ENCODE data around the gene MYO3B.
A peak's percentile ranks its signal among the peaks of the same experiment; 100 is the strongest.

Gene MYO3B

DNA sequence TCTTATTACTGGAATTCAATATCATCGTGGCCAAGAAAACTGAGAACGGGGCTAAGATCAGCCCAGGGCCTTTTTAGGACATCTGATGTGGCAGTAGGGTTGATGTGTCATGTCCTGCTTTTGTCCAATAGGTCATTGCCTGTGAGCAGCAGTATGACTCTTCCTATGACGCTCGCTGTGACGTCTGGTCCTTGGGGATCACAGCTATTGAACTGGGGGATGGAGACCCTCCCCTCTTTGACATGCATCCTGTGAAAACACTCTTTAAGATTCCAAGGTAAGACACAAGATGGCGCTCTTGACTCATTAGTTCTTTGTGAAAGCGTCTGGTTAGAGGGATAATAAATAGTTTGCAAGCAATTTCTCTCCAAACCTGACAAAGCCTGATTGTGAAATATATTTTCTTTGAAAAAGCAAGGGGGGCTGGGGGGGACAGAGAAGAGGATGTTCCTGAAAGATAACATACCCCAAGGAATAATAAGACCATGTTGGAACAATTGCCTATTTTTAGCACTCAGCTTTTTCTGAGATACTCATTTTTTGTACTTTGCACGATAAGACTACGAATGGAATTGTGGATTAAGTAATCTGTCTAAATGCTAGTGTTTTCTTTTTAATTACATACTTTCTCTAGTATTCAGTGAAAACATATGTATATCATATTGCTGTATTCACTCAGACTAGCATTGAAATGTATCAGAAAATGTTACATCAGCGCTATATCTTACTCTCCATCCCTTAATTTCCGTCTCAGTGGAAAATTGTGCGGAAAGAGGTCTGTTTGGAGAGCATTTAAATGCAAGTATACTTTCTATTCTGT lies 58.1 kb downstream of the MYO3B start:
- DNase-seq (ENCODE audit: low read depth, low spot score), result peak; percentile 75

DNA sequence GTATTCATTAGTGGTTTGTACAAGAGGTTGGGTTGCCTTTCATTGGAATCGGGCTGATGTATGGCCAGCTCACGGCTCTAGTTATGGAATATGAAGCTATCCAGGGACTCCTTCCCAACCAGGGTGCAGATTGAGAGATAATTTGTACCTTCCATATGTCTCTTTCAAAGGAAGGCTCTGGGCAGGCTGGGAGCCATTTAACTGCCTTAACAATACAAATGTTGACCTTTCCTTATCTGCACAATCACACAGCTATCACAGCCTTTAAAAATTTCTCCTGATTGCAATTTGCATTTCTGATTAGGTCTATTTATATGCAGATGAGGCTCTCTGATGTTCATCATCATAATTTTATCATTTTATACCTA lies 58.7 kb downstream of the MYO3B start:
- DNase-seq (ENCODE audit: low read depth, low spot score), result no peak

GRCh38 chr2:170237572-170238120 lies 59.7 kb downstream of the MYO3B start:
- DNase-seq (ENCODE audit: low read depth, low spot score), result no peak

DNA sequence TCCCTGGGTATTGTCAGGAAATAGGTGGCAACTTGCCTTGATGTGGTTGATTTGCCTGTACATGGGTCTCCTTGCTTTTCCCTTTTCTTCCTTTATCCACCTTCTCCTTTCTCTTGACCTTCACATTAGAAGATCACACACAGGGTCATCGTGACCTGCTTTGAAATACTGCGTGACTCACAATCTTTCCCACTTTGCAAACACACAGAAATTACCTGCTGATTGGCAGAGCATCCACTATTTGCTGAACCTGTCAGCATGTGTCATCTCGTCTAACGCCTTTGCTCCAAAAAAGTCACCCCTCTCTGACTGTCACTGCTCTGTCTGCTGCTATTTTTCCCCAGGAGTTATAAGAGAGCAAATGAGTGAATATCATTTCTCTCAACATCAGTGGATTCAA lies 60.8 kb downstream of the MYO3B start:
- no peak for DNase-seq (ENCODE audit: low read depth, low spot score)

DNA sequence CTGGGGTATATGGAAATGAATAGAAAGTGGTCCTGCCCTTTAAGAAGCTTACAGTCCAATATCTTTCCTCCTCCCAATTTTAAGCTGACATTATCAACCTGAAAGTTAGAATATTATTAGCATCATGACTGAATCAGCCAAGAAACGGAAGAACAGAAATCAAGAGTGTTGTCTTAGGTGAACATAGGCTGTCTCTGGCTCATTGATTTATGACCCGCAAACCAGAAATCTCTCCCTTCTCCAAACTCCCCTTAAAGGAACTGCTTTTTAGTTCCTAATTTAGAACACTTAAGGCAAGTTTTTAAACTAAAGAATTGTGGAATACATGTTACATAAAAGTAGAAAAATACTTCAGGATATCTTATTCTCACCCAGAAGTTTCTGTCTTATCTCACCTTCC lies 62.7 kb downstream of the MYO3B start:
- DNase-seq (ENCODE audit: low read depth, low spot score), result no peak

- no peak for DNase-seq (ENCODE audit: low read depth, low spot score)
These were observed 63.8 kb downstream of the MYO3B start for GRCh38 chr2:170241756-170242155.

- DNase-seq (ENCODE audit: low read depth, low spot score), result no peak
These were observed 65.3 kb downstream of the MYO3B start for GRCh38 chr2:170243118-170243837.

GRCh38 chr2:170243898-170244297 lies 66.0 kb downstream of the MYO3B start:
- no peak for DNase-seq (ENCODE audit: low read depth, low spot score)

GRCh38 chr2:170244555-170244954 lies 66.6 kb downstream of the MYO3B start:
- no peak for DNase-seq (ENCODE audit: low read depth, low spot score)

GRCh38 chr2:170245312-170245711 lies 67.4 kb downstream of the MYO3B start:
- no peak for DNase-seq (ENCODE audit: low read depth, low spot score)

DNA sequence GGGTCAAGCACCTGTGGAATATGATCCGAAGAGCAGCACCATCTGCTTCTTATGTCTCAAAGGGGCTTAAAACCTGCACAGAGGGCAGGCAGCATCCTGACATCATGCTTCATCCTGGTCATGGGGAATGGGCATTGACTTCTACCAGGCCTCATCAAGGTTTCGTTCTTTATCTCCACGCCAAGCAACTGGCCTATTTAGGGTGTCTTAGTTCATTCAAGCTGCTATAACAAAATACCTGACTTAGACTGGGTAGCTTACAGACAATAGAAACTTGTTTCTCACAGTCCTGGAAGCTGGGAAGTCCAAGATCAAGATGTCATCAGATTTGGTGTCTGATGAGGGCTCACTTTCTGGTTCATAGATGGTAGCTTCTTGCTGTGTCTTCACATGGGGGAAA lies 69.4 kb downstream of the MYO3B start:
- no peak for DNase-seq (ENCODE audit: low read depth, low spot score)

DNA sequence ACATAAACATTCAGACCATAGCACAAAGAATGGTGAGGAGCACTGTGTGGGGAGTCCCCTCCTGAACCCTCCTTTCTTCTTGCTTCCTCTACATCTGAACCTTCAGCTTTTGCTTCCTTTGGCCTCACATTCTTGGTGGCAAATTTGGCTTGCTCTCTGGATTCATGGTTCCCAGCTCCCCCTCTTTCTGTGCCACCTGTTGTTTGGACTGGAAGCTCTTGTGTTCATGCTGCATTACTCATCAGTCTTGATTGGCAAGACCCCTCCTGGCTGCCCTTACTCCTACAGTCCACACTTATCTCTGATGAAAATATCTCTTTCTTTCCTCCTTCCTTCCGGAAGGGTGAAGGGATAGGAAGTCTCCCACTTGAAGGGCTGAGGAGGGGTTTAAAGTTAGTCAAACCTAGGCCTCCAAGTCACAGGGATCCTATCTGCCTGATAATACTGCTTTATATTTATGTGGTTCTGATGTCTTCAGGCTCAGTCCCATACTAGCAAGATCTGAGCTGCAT lies 70.0 kb downstream of the MYO3B start:
- DNase-seq (ENCODE audit: low read depth, low spot score), result no peak

DNA sequence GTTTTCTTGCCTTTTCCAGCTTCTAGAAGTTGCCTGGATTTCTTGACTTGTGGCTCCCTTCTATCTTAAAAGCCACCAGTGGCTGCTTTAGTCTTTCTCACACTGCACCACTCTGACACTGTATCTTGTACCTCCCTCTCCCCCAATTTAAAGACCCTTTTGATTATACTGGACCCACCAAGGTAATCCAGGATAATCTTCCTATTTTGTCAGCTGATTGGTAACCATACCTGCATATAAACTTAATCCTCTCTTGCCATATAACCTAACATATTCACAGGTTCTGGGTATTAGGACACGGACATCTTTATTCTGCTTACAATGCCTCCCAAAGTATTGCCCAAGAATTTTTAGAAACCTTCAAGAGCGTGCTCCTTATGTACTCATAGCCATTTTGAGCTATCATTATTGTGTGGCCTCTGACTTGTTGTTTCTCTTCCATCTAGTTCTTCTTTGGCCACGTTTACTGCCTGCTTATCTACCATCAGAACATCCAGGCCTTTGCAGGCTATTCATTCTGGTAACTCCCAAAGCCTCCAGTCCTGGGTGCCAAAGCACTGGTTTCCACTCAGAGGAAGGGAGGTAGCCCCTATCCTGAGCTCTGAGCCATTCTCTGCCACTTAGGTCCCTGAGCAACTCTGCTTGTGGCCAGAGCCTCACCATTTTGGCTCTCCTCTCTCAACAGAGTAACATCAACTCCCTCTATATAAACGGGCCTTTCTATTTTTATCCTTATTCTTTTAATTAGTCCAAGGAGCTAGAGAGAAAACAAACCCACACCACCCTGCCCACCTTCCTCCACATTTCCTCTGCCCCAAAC lies 70.8 kb downstream of the MYO3B start:
- no peak for DNase-seq (ENCODE audit: low read depth, low spot score)

- DNase-seq (ENCODE audit: low read depth, low spot score), result no peak
These were observed 71.8 kb downstream of the MYO3B start for GRCh38 chr2:170249761-170250160.

DNA sequence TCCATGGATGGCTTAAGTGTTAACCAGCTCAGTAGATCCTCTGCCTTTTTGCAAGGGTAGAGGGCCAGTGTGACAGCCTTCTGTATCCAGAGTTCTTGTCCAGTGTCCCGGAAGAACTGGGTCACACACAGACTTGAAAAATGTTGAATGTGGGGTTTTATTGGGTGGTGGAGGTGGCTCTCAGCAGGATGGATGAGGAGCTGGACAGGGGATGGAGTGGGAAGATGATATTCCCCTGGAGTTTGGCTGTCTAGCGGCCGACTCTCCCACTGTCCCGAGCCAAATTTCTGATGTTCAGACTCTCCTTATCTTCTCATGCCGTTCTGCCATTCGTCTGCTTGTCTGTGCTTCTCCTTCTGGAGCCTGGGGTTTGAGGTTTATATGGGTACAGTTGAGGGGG lies 72.6 kb downstream of the MYO3B start:
- DNase-seq (ENCODE audit: low read depth, low spot score), result no peak

DNA sequence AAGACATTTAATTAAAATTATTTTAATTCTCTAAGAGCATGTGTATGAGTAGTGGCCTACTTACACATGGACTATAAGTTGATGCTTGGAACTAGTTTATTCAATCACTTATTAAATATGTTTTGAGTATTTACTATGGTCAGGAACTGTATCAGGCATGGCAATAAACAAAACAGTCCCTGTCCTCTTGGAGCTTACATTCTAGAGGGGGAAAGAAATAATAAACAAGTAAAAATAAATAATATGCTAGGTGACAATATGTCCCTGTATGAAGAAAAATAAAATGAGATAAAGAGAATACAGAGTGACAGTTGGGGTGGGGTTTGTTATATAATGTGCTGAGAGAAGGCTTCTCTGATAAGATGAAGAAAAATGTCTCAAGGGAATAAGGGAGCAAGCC lies 74.5 kb downstream of the MYO3B start:
- DNase-seq (ENCODE audit: low read depth, low spot score), result no peak

DNA sequence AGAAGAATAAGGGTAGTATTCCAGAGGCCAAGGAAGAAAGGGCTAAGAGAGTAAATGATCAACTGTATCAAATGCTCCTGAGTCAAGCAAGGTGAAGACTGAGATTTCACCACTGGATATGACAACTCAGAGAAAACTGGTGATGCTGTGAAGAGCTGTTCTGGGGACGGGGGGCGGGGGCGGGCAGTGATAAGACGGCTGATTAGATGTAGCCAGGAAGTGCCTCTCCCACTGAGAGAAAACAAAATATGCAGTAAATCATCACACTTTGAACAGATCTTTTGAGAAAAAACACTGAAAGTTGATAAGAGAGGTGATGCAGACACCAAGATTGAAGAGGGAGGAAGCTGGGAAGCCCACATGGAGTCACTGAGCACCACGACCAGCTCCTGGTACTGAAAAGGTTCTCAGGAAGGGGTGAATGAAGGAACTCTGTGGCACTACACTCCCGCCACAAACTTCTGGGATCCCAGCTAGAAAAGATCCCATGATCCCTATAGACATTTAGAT lies 75.8 kb downstream of the MYO3B start:
- no peak for DNase-seq (ENCODE audit: low read depth, low spot score)

DNA sequence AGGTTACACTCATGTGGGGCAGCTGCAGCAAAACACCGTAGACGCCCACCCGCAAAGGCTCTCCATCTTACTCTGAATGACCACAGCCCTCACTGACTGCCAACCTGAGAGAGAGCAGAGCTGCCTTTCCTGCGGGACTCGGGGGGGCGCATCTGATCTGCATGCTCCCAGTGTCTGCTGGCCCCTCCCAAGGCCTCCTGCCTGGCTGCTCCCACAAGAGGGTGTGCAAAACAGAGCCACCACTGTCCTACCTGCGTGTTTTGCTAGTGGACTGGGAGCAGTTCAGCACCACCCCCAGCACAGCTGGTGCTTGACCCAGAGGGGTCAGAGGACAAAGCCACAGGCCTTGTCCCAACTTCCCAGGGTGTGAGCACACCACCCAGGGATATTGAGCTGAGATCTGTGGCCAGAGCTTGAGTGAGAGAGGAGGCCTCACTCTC lies 76.4 kb downstream of the MYO3B start:
- DNase-seq (ENCODE audit: low read depth, low spot score), result no peak

GRCh38 chr2:170255137-170255536 lies 77.2 kb downstream of the MYO3B start:
- no peak for DNase-seq (ENCODE audit: low read depth, low spot score)

DNA sequence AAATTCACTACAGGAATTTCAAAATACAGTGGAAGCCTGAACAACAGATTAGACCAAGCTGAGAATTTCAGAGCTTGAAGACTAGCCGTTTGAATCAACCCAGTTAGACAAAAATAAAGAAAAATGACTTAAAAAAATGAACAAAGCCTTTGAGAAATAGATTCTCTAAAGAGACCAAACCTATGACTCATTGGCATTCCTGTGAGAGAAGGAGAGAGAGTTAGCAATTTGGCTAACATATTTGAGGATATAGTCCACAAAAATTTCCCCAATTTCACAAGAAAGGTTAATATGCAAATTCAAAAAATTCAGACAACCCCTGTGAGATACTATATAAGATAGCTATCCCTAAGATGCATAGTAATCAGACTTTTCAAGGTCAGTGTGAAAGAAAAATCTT lies 78.0 kb downstream of the MYO3B start:
- peak; percentile 58 for DNase-seq (ENCODE audit: low read depth, low spot score)

- no peak for DNase-seq (ENCODE audit: low read depth, low spot score)
These were observed 80.4 kb downstream of the MYO3B start for GRCh38 chr2:170258382-170258781.

- DNase-seq (ENCODE audit: low read depth, low spot score), result no peak
These were observed 82.2 kb downstream of the MYO3B start for GRCh38 chr2:170260188-170260587.

All from astrocyte of the hippocampus (primary cell).